ENCODE measurements around the gene NFIX.

NFIX gene

DNA sequence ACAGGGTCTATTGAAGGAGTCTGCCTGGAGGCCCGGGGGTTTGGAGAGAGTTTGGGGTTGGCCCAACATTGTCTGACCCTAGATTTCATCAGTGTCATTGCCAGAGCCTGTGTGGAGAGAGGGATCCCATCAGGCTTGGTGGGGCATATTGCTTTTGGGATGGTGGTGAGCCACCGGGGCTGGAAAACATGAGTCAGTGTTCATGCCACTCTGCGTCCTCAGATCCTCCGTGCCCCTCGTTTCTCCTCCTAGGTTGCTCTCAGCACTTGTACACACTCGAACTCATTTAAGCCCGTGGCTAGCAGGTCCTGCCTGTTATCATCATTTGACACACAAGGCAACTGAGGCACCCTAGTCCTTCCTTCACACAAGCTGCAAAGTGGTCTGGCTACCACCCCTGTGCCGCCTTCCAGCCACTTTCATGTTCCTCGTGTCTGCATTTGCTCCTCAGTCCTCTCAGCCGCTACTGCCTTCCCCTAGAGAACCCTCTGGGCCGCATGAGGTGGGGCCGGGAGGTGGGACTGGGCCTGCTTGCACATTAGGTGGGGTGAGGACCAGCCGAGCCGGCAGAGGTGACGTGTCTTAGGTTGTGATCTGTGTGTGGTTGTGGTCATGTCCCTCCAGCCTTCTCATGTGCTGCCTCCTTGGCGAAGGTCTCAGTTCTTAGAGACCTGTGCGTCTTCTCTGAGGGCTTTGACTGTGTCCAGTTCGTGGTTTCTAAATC, 126.4 kb downstream of the NFIX start:
- peaks cover 81% of the 10 kb centered on the region for H3K79me2 ChIP-seq (ENCODE audit: insufficient read depth, low read depth)
- no peak overlapping the region for H3K4me2 ChIP-seq
- H3K27me3 ChIP-seq (ENCODE audit: insufficient read depth, low read depth): no peaks in the 10 kb centered on the region
- H3K4me3 ChIP-seq (IDR thresholded peaks at IDR 0.05; ENCODE audit: insufficient read depth, low read depth, low read length): no peak overlapping the region
- H3K27ac ChIP-seq: no peak overlapping the region
- peaks cover 7% of the 10 kb centered on the region for H3K4me1 ChIP-seq (ENCODE audit: low read depth, poor library complexity, severe bottlenecking)
- H4K20me1 ChIP-seq (ENCODE audit: insufficient read depth): peaks cover 4% of the 10 kb centered on the region; the same call in 1 of the 2 replicates
- TF ChIP-seq, protein P1, sequence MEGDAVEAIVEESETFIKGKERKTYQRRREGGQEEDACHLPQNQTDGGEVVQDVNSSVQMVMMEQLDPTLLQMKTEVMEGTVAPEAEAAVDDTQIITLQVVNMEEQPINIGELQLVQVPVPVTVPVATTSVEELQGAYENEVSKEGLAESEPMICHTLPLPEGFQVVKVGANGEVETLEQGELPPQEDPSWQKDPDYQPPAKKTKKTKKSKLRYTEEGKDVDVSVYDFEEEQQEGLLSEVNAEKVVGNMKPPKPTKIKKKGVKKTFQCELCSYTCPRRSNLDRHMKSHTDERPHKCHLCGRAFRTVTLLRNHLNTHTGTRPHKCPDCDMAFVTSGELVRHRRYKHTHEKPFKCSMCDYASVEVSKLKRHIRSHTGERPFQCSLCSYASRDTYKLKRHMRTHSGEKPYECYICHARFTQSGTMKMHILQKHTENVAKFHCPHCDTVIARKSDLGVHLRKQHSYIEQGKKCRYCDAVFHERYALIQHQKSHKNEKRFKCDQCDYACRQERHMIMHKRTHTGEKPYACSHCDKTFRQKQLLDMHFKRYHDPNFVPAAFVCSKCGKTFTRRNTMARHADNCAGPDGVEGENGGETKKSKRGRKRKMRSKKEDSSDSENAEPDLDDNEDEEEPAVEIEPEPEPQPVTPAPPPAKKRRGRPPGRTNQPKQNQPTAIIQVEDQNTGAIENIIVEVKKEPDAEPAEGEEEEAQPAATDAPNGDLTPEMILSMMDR (conservative IDR thresholded peaks at IDR 0.05; ENCODE audit: low read depth, low read length): no peak
- no peak overlapping the region for H3K9ac ChIP-seq
- H2AFZ ChIP-seq (ENCODE audit: low read depth): no peak overlapping the region
- no peaks in the 10 kb centered on the region; the same call in 1 of the 2 replicates for H3K36me3 ChIP-seq (ENCODE audit: insufficient read depth)

DNA sequence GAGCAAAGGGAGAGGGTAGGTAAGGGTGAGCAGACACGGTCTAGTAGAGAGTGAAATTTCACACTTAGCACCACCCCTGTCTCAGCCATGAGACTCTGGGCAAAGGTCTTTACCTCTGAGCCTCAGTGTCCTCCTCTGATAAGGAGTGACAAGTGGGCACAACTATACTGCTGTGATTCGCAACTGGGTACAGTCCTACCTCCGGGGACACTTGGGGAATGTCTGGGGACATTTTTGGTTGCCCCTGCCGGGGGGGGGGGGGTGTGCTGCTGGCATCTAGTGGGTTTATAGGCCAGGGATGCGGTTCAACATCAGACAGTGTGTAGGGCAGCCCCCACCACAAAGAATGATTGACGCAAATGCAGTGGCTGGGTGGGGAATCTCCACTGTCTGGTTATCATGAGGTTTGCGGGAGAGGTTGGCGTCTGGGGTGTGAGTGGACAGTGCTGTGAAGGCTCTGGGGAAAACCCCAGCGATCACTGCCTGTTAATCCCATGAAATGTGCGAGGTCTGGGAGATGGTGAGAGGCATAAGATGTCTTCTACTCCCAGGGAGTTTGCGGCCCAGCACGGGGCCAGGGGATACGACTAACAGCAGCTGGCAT, 127.1 kb downstream of the NFIX start:
- Histone ChIP-seq H3K27ac (no peak overlapping the region), H3K4me2 (no peak overlapping the region), H3K27me3 (ENCODE audit: insufficient read depth, low read depth) (no peaks in the 10 kb centered on the region), H3K36me3 (ENCODE audit: insufficient read depth) (no peaks in the 10 kb centered on the region; the same call in 1 of the 2 replicates), H3K4me3 (IDR thresholded peaks at IDR 0.05; ENCODE audit: insufficient read depth, low read depth, low read length) (no peak overlapping the region), H2AFZ (ENCODE audit: low read depth) (no peak overlapping the region), H3K9ac (no peak overlapping the region), H3K79me2 (ENCODE audit: insufficient read depth, low read depth) (peaks cover 78% of the 10 kb centered on the region), H4K20me1 (ENCODE audit: insufficient read depth) (peaks cover 4% of the 10 kb centered on the region; the same call in 1 of the 2 replicates), H3K4me1 (ENCODE audit: low read depth, poor library complexity, severe bottlenecking) (peaks cover 7% of the 10 kb centered on the region)
- TF ChIP-seq, protein P1 (conservative IDR thresholded peaks at IDR 0.05; ENCODE audit: low read depth, low read length): no peak

DNA sequence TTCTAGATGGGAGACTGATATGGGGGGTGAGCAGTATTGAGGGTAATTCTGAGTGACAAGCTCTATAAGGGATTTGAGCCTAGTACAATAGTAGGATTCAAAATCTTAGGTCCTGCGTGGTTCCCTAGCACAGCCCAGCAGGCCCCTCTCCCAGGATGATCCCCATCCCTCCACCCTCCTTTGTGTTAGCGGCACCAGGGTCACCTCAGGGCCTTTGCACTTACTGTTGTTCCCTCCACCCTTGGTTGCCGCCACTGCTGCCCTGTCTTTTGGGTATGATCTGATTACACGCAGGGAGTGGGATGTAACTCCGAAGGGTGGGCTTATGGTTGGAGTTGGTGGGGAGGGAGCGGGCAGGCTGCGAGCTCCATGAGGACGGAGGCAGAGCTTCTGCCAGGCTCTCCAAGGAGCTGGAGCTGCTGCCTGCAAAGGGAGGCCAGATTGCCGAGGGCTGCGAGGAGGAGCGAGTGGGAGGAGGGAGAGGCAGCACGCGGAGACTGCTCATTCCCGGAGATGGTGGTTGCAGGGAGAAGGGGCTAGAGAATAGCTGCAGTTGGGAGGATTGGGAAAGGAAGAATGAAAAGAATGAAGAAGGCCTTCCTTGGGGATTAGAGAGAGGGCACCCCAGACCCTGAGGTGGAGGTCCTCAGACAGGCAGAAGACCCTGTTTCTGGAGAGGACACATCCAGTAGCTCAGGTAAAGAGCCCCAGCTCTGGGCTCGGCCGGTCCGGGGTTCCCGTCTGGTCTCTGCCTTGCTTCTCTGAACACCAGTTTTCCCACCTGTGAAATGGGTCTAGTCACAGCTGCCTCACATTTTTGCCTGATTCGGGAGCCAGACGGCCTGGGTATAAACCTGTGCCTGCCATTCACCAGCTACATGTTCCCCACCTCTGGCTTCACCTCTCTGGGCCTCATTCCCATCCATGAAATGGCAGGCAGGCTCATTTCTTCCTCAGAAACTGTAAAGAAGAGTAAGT, 128.0 kb downstream of the NFIX start:
- no peak overlapping the region for H3K9ac ChIP-seq
- no peak overlapping the region for H3K4me2 ChIP-seq
- H3K27ac ChIP-seq: no peak overlapping the region
- H3K4me1 ChIP-seq (ENCODE audit: low read depth, poor library complexity, severe bottlenecking): peaks cover 7% of the 10 kb centered on the region
- H4K20me1 ChIP-seq (ENCODE audit: insufficient read depth): peaks cover 4% of the 10 kb centered on the region; the same call in 1 of the 2 replicates
- H3K27me3 ChIP-seq (ENCODE audit: insufficient read depth, low read depth): no peaks in the 10 kb centered on the region
- H3K79me2 ChIP-seq (ENCODE audit: insufficient read depth, low read depth): peaks cover 85% of the 10 kb centered on the region
- no peak overlapping the region for H3K4me3 ChIP-seq (IDR thresholded peaks at IDR 0.05; ENCODE audit: insufficient read depth, low read depth, low read length)
- no peak overlapping the region for H2AFZ ChIP-seq (ENCODE audit: low read depth)
- TF ChIP-seq, protein P1 (conservative IDR thresholded peaks at IDR 0.05; ENCODE audit: low read depth, low read length): no peak
- H3K36me3 ChIP-seq (ENCODE audit: insufficient read depth): no peaks in the 10 kb centered on the region; the same call in 1 of the 2 replicates

DNA sequence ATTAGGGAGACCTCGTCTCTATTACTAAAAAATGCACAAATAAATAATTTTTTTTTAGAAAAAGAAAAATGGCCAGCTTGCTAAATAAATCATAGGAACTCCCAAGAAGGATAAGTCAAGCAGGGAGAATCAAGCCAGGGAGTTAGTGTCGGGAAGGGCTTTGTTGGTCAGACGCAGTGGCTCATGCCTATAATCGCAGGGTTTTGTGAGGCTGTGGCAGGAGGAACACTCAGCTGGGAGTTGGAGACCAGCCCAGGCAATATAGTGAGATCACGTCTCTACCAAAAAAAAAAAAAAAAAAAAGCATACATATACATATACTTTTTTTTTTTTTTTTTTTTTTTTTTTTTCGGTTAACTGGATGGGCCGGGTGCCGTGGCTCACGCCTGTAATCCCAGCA, 131.8 kb downstream of the NFIX start:
- TF ChIP-seq, protein P1 (conservative IDR thresholded peaks at IDR 0.05; ENCODE audit: low read depth, low read length): no peak
- H2AFZ ChIP-seq (ENCODE audit: low read depth): no peak overlapping the region
- no peak overlapping the region for H3K4me2 ChIP-seq
- H3K9ac ChIP-seq: no peak overlapping the region
- H3K27me3 ChIP-seq (ENCODE audit: insufficient read depth, low read depth): no peaks in the 10 kb centered on the region
- H4K20me1 ChIP-seq (ENCODE audit: insufficient read depth): peaks cover 12% of the 10 kb centered on the region
- no peak overlapping the region for H3K27ac ChIP-seq
- no peak overlapping the region for H3K4me3 ChIP-seq (IDR thresholded peaks at IDR 0.05; ENCODE audit: insufficient read depth, low read depth, low read length)
- H3K36me3 ChIP-seq (ENCODE audit: insufficient read depth): no peaks in the 10 kb centered on the region; the same call in 1 of the 2 replicates
- no peaks in the 10 kb centered on the region for H3K4me1 ChIP-seq (ENCODE audit: low read depth, poor library complexity, severe bottlenecking)
- peaks cover 80% of the 10 kb centered on the region for H3K79me2 ChIP-seq (ENCODE audit: insufficient read depth, low read depth)
